SK-N-SH (cell line): ENCODE data around the gene ACTG2. TPM values are rescaled to one million over a fixed set of nuclear protein-coding genes. Genes with fewer than 3 reads are reported as not detected.

Experiments
- CTCF ChIA-PET: fragments of 300-600, 350-600 bp; formaldehyde crosslinking; extraction: SDS; loops from one replicate; lab custom pipeline; 2021; lab: Yijun Ruan, JAX
- POLR2A ChIA-PET: fragments of 350-600 bp; sonication (Branson Sonifier 250); formaldehyde crosslinking; extraction: SDS; loops from one replicate; lab custom pipeline; 2020; ENCODE audit warnings: antibody characterized with exemption, inconsistent platforms; lab: Yijun Ruan, JAX
- DNase-seq: peaks from one replicate; pipeline ENCODE4 v3.0.0; 2012
- H2AFZ ChIP-seq: fragments of 200-600 bp; sonication (generic); 2 replicates; pipeline ENCODE4 v1.8.1; 2016; ENCODE audit warnings: antibody characterized with exemption, mild to moderate bottlenecking, low read depth
- H3F3A ChIP-seq: fragments of 200-600 bp; sonication (generic); replicated peaks from 2 replicates; pipeline ENCODE3; 2016; ENCODE audit warnings: antibody characterized with exemption, mild to moderate bottlenecking; ENCODE audit not compliant: insufficient read depth
- H3K27ac ChIP-seq, 2 experiments: fragments of 200-500 bp in 1 of 2; fragments of 200-600 bp in 1 of 2; sonication (Bioruptor generic) in 1 of 2; sonication (generic), shearing (Covaris generic) in 1 of 2; 2 replicates each; pipeline versions ENCODE4 v1.5.1 to v1.6.1; 2014 to 2016; ENCODE audit warnings: low read depth in 2 of 2, inconsistent platforms in 1 of 2, low read length in 1 of 2, mild to moderate bottlenecking in 1 of 2, mixed read lengths in 1 of 2
- H3K27me3 ChIP-seq: fragments of 200-600 bp; sonication (generic), shearing (Covaris generic); 2 replicates; pipeline ENCODE4 v1.6.1; 2016; ENCODE audit warnings: mixed run types; ENCODE audit not compliant: insufficient read depth
- H3K36me3 ChIP-seq, 2 experiments: fragments of 200-500 bp in 1 of 2; fragments of 200-600 bp in 1 of 2; sonication (Bioruptor generic) in 1 of 2; sonication (generic) in 1 of 2; replicated peaks in 1 of 2; 2 replicates each; pipeline versions ENCODE3 to v1.5.1; 2014 to 2016; ENCODE audit warnings: low read length in 1 of 2, mild to moderate bottlenecking in 1 of 2; ENCODE audit not compliant: insufficient read depth in 2 of 2, control insufficient read depth in 1 of 2
- H3K4me1 ChIP-seq, 2 experiments: fragments of 200-500 bp in 1 of 2; fragments of 200-600 bp in 1 of 2; sonication (Bioruptor generic) in 1 of 2; sonication (generic), shearing (Covaris generic) in 1 of 2; 2 replicates each; pipeline versions ENCODE4 v1.5.1 to v1.6.1; 2014 to 2016; ENCODE audit warnings: low read depth in 1 of 2, low read length in 1 of 2, mixed run types in 1 of 2; ENCODE audit not compliant: insufficient read depth in 2 of 2, control insufficient read depth in 1 of 2
- H3K4me2 ChIP-seq: fragments of 200-600 bp; sonication (generic), shearing (Covaris generic); 2 replicates; pipeline ENCODE4 v1.6.1; 2017; ENCODE audit warnings: mixed run types
- H3K4me3 ChIP-seq, 2 experiments: fragments of 200-500 bp in 1 of 2; fragments of 200-600 bp in 1 of 2; sonication (Bioruptor generic) in 1 of 2; sonication (generic), shearing (Covaris generic) in 1 of 2; 2 replicates each; pipeline versions ENCODE4 v1.5.1 to v1.8.1; 2014 to 2016; ENCODE audit warnings: low read depth in 2 of 2, inconsistent platforms in 1 of 2, low read length in 1 of 2, mild to moderate bottlenecking in 1 of 2, mixed read lengths in 1 of 2, moderate library complexity in 1 of 2
- H3K79me2 ChIP-seq: fragments of 200-600 bp; sonication (generic); 2 replicates; pipeline ENCODE4 v1.8.1; 2017; ENCODE audit warnings: mild to moderate bottlenecking; ENCODE audit not compliant: insufficient read depth
- H3K9ac ChIP-seq: fragments of 200-600 bp; sonication (generic); 2 replicates; pipeline ENCODE4 v1.6.1; 2017; ENCODE audit warnings: mixed run types
- H3K9me2 ChIP-seq: fragments of 200-600 bp; sonication (generic); 2 replicates; pipeline ENCODE4 v1.6.1; 2017; ENCODE audit warnings: mixed run types
- H3K9me3 ChIP-seq: fragments of 200-600 bp; sonication (generic); 2 replicates; pipeline ENCODE4 v1.6.1; 2017; ENCODE audit warnings: mixed run types, mild to moderate bottlenecking, moderate library complexity
- H4K20me1 ChIP-seq: fragments of 200-600 bp; sonication (generic); 2 replicates; pipeline ENCODE4 v1.6.1; 2017; ENCODE audit warnings: mild to moderate bottlenecking, mixed run types; ENCODE audit not compliant: insufficient read depth
- EP300 ChIP-seq, 2 experiments: IDR thresholded peaks; 2 replicates each; pipeline versions ENCODE4 v1.4.0 to v1.6.1; 2012; ENCODE audit warnings: borderline replicate concordance in 1 of 2, low read depth in 1 of 2, low read length in 1 of 2
- FOSL2 ChIP-seq: IDR thresholded peaks from 2 replicates; pipeline ENCODE4 v1.4.0; 2012; ENCODE audit warnings: low read depth, mild to moderate bottlenecking, moderate library complexity, borderline replicate concordance
- FOXJ3 ChIP-seq: sonication (generic); formaldehyde crosslinking; IDR thresholded peaks from 2 replicates; pipeline ENCODE4 v1.5.1; 2020; ENCODE audit warnings: mild to moderate bottlenecking, missing genetic modification reagents
- GABPA ChIP-seq: IDR thresholded peaks from 2 replicates; pipeline ENCODE4 v1.4.0; 2012; ENCODE audit warnings: low read depth, mild to moderate bottlenecking
- GATA2 ChIP-seq: sonication (generic); formaldehyde crosslinking; IDR thresholded peaks from 2 replicates; pipeline ENCODE4 v1.5.0; 2020; ENCODE audit warnings: mild to moderate bottlenecking, missing genetic modification reagents
- IRF3 ChIP-seq: fragments of 150-350 bp; IDR thresholded peaks from 2 replicates; pipeline ENCODE4 v1.6.1; 2016; ENCODE audit warnings: mild to moderate bottlenecking, low read depth, low read length
- MXI1 ChIP-seq: IDR thresholded peaks from 2 replicates; pipeline ENCODE4 v1.6.1; 2012; ENCODE audit warnings: mild to moderate bottlenecking, low read depth, low read length, improper control_type of control experiment
- NFIC ChIP-seq: IDR thresholded peaks from 2 replicates; pipeline ENCODE4 v1.4.0; 2012; ENCODE audit warnings: borderline replicate concordance
- NRF1 ChIP-seq: IDR thresholded peaks from 2 replicates; pipeline ENCODE4 v1.6.1; 2012; ENCODE audit warnings: low read depth, mild to moderate bottlenecking, low read length
- POLR2AphosphoS5 ChIP-seq: IDR thresholded peaks from 2 replicates; pipeline ENCODE4 v1.6.1; 2012; ENCODE audit warnings: low read depth, low read length
- SIN3A ChIP-seq: IDR thresholded peaks from 2 replicates; pipeline ENCODE4 v1.6.1; 2012; ENCODE audit warnings: low read depth, mild to moderate bottlenecking, low read length, moderate library complexity, borderline replicate concordance
- TCF12 ChIP-seq: IDR thresholded peaks from 2 replicates; pipeline ENCODE4 v1.4.0; 2012
- TEAD4 ChIP-seq: IDR thresholded peaks from 2 replicates; pipeline ENCODE4 v1.4.0; 2012; ENCODE audit warnings: mild to moderate bottlenecking, borderline replicate concordance; ENCODE audit not compliant: insufficient read depth
- USF1 ChIP-seq: IDR thresholded peaks from 2 replicates; pipeline ENCODE4 v1.4.0; 2012; ENCODE audit warnings: low read depth, borderline replicate concordance
- USF2 ChIP-seq: fragments of 150-350 bp; IDR thresholded peaks from 2 replicates; pipeline ENCODE4 v1.6.1; 2017; ENCODE audit warnings: antibody characterized with exemption, low read length, low read depth, borderline replicate concordance
- YY1 ChIP-seq: IDR thresholded peaks from 2 replicates; pipeline ENCODE4 v1.4.0; 2012; ENCODE audit warnings: low read depth, mild to moderate bottlenecking
- WGBS: methylation state at CpG from one replicate; pipeline ENCODE4 v1.1.6; 2017; ENCODE audit warnings: low lambda C conversion rate; 5-methylcytosine and 5-hydroxymethylcytosine counted together
- polyA plus RNA-seq, 3 experiments: library from polyadenylated mRNA; depleted of rRNA; stranded (reverse); fragments of >200 nt; gene quantifications; 2 replicates each; pipeline ENCODE4 v1.2.3, GENCODE V29; 2012

ACTG2 gene
- polyA plus RNA-seq, 1 of the 3 experiments (the other 2 are of a cell fraction): 0.25 TPM

- CTCF ChIA-PET: interaction anchor here (0.6 kb wide), 1 partner anchor 177 kb away, joined by 3 read pairs; no protein-coding TSS in a partner anchor
- no peak for DNase-seq
- H3K36me3 ChIP-seq: peaks cover 72 to 77% of the 10 kb centered on the region in 2 experiments
- H3K4me2 ChIP-seq: no peak overlapping the region
- no peaks in the 10 kb centered on the region for H3K9me3 ChIP-seq
- POLR2A ChIA-PET: no interaction called here
- peaks cover 49% of the 10 kb centered on the region for H4K20me1 ChIP-seq
- no peaks in the 10 kb centered on the region for H3K27me3 ChIP-seq
- no peaks in the 10 kb centered on the region for H3F3A ChIP-seq
- no peak overlapping the region for H3K4me3 ChIP-seq
- no peak overlapping the region for H3K27ac ChIP-seq
- H3K9ac ChIP-seq: no peak overlapping the region
- no peaks in the 10 kb centered on the region for H3K9me2 ChIP-seq
- H2AFZ ChIP-seq: no peak overlapping the region
- H3K4me1 ChIP-seq: no peaks in the 10 kb centered on the region; a peak in 1 of 4 replicates
- no peak for TF ChIP-seq SIN3A
- TF ChIP-seq, all 33 proteins: peak for 0
- H3K79me2 ChIP-seq: peaks cover 34% of the 10 kb centered on the region
These were observed 57.0 kb downstream of the ACTG2 start for GRCh38 chr2:73949802-73950201.

- WGBS: 82% methylated on average over 12 of the region's 12 CpGs
- DNase-seq: no peak
- TF ChIP-seq EP300 (IDR thresholded peaks at IDR 0.05; ENCODE audit: borderline replicate concordance in 1 of 2, low read depth in 1 of 2, low read length in 1 of 2) (no peak), NRF1 (no peak), IRF3 (no peak), GATA2 (CRISPR knock-in tag) (no peak), MXI1 (no peak), TEAD4 (no peak), GABPA (no peak), FOXJ3 (CRISPR knock-in tag) (no peak), YY1 (no peak), FOSL2 (no peak), USF1 (no peak), POLR2AphosphoS5 (no peak), NFIC (no peak), TCF12 (no peak), USF2 (no peak)
- Histone ChIP-seq H3K9me2 (no peaks in the 10 kb centered on the region), H2AFZ (no peak overlapping the region), H3K9ac (no peak overlapping the region), H3K79me2 (peaks cover 14% of the 10 kb centered on the region; the same call in 1 of the 2 replicates), H3K4me3 (no peak overlapping the region), H3F3A (no peaks in the 10 kb centered on the region), H3K4me1 (no peaks in the 10 kb centered on the region; a peak in 1 of 4 replicates), H3K9me3 (no peaks in the 10 kb centered on the region), H3K4me2 (no peak overlapping the region), H3K27ac (no peak overlapping the region), H3K27me3 (no peaks in the 10 kb centered on the region), H3K36me3 (peaks cover 67 to 71% of the 10 kb centered on the region in 2 experiments), H4K20me1 (peaks cover 19% of the 10 kb centered on the region; the same call in 1 of the 2 replicates)
- ChIA-PET POLR2A (no interaction called here), CTCF (interaction anchor here (0.6 to 0.8 kb wide), 2 partner anchors 133 to 145 kb away, joined by 3 read pairs; no protein-coding TSS in a partner anchor)
These were observed 60.0 kb downstream of the ACTG2 start for GRCh38 chr2:73952499-73953446.
